HepG2 (cell line): Measurements from ENCODE around the gene RERE. TPM values are rescaled to one million over a fixed set of nuclear protein-coding genes. Genes with fewer than 3 reads are reported as not detected.

Experiments used
- AFF4 ChIP-seq: sonication (generic); formaldehyde crosslinking; IDR thresholded peaks from 2 replicates; pipeline ENCODE4 v1.4.0; 2020; ENCODE audit warnings: missing genetic modification reagents
- AGO1 ChIP-seq: fragments of 200-400 bp; formaldehyde crosslinking; IDR thresholded peaks from 2 replicates; pipeline ENCODE4 v1.6.1; 2017; ENCODE audit warnings: mild to moderate bottlenecking, low read depth, low read length, moderate library complexity; ENCODE audit not compliant: poor library complexity, severe bottlenecking
- CERS6 ChIP-seq: sonication (generic); formaldehyde crosslinking; IDR thresholded peaks from 2 replicates; pipeline ENCODE4 v1.5.0; 2020; ENCODE audit warnings: missing genetic modification reagents
- CTCF ChIP-seq: sonication (generic); formaldehyde crosslinking; IDR thresholded peaks from 2 replicates; pipeline ENCODE4 v1.5.0; 2020; ENCODE audit warnings: mild to moderate bottlenecking, missing genetic modification reagents, moderate library complexity
- HES4 ChIP-seq: sonication (generic); formaldehyde crosslinking; IDR thresholded peaks from 2 replicates; pipeline ENCODE4 v1.9.0; 2021; ENCODE audit warnings: mild to moderate bottlenecking, missing genetic modification reagents, borderline replicate concordance
- HMGA1 ChIP-seq: sonication (generic); formaldehyde crosslinking; conservative IDR thresholded peaks from 2 replicates; pipeline ENCODE4 v1.4.0; 2020; ENCODE audit warnings: missing genetic modification reagents
- NCOA1 ChIP-seq: sonication (generic); formaldehyde crosslinking; IDR thresholded peaks from 2 replicates; pipeline ENCODE4 v1.9.0; 2021; ENCODE audit warnings: missing genetic modification reagents
- NR2F1 ChIP-seq, 2 experiments: fragments of 450-650 bp in 1 of 2; formaldehyde crosslinking in 1 of 2; IDR thresholded peaks; 2 replicates each; pipeline versions ENCODE4 v1.5.0 to v1.6.1; 2016 to 2020; ENCODE audit warnings: mild to moderate bottlenecking in 1 of 2, missing compliant biosample characterization in 1 of 2, missing genetic modification reagents in 1 of 2, moderate library complexity in 1 of 2
- NR2F6 ChIP-seq, 2 experiments: IDR thresholded peaks; 2 replicates each; pipeline ENCODE4 v1.6.1; 2016; ENCODE audit warnings: antibody characterized with exemption in 1 of 2, mild to moderate bottlenecking in 1 of 2
- PHB2 ChIP-seq: fragments of 450-650 bp; IDR thresholded peaks from 2 replicates; pipeline ENCODE4 v1.6.1; 2018; ENCODE audit not compliant: partially characterized antibody
- PRMT3 ChIP-seq: sonication (generic); formaldehyde crosslinking; IDR thresholded peaks from 2 replicates; pipeline ENCODE4 v1.8.1; 2022; ENCODE audit warnings: low read depth, mild to moderate bottlenecking, moderate library complexity, missing genetic modification reagents, borderline replicate concordance
- SMARCE1 ChIP-seq: fragments of 450-650 bp; IDR thresholded peaks from 2 replicates; pipeline ENCODE4 v1.6.1; 2017; ENCODE audit warnings: borderline replicate concordance
- SOX5 ChIP-seq: IDR thresholded peaks from 2 replicates; pipeline ENCODE4 v1.6.1; 2016; ENCODE audit warnings: borderline replicate concordance
- TEAD3 ChIP-seq: optimal IDR thresholded peaks from 2 replicates; pipeline ENCODE3; 2016; ENCODE audit warnings: borderline replicate concordance
- THYN1 ChIP-seq: sonication (generic); formaldehyde crosslinking; IDR thresholded peaks from 2 replicates; pipeline ENCODE4 v1.8.1; 2023; ENCODE audit warnings: low read depth, mild to moderate bottlenecking, moderate library complexity, missing genetic modification reagents, borderline replicate concordance
- ZNF343 ChIP-seq: sonication (generic); formaldehyde crosslinking; IDR thresholded peaks from 2 replicates; pipeline ENCODE4 v1.4.0; 2020; ENCODE audit warnings: mild to moderate bottlenecking, missing genetic modification reagents
- ZNF672 ChIP-seq: sonication (generic); formaldehyde crosslinking; IDR thresholded peaks from 2 replicates; pipeline ENCODE4 v1.8.1; 2022; ENCODE audit warnings: missing genetic modification reagents
- ZNF691 ChIP-seq: sonication (generic); formaldehyde crosslinking; IDR thresholded peaks from 2 replicates; pipeline ENCODE4 v1.4.0; 2020; ENCODE audit warnings: missing genetic modification reagents, low read depth, mild to moderate bottlenecking, borderline replicate concordance
- ZNF800 ChIP-seq: sonication (generic); formaldehyde crosslinking; IDR thresholded peaks from 2 replicates; pipeline ENCODE4 v1.4.0; 2020; ENCODE audit warnings: missing genetic modification reagents
- ZNF850 ChIP-seq: sonication (generic); formaldehyde crosslinking; conservative IDR thresholded peaks from 2 replicates; pipeline ENCODE4 v1.9.0; 2021; ENCODE audit warnings: mild to moderate bottlenecking, missing genetic modification reagents
- polyA plus RNA-seq, 8 experiments: library from polyadenylated mRNA; depleted of rRNA in 3 of 8; stranded (reverse) in 7 of 8; unstranded in 1 of 8; fragments of >200 nt; fragmentation: Illumina TruSeq in 4 of 8; extraction: Trizol in 4 of 8; gene quantifications; 2 replicates each; pipeline versions ENCODE4 v1.2.1 to v1.2.3, GENCODE V29; 2011 to 2016; ENCODE audit warnings: low read depth in 4 of 8, missing spikeins in 1 of 8, mixed read lengths in 1 of 8; ENCODE audit not compliant: insufficient read depth in 1 of 8
- total RNA-seq, 5 experiments: library from RNA; depleted of rRNA; stranded (reverse); fragments of >200 nt; fragmentation: Illumina TruSeq; extraction: Trizol; gene quantifications; 2 replicates each; pipeline ENCODE4 v1.2.3, GENCODE V29; 2016; ENCODE audit warnings: low read depth in 1 of 5

The RERE gene
- total and polyA plus RNA-seq, 2 of the 13 experiments (the other 11 are each of a cell fraction or from before 2014, with no cell fraction given): 18.3 to 21.9 TPM

- TF ChIP-seq AFF4 (CRISPR knock-in tag) (no peak), NR2F1 (CRISPR knock-in tag; IDR thresholded peaks at IDR 0.05) (0 out of 4 replicates have a peak, but pooled peaks have one; percentile 8 to 27), NCOA1 (CRISPR knock-in tag) (no peak), ZNF850 (CRISPR knock-in tag) (no peak), PRMT3 (no peak), NR2F6 (IDR thresholded peaks at IDR 0.05) (no peak), NR2F6 (CRISPR knock-in tag; IDR thresholded peaks at IDR 0.05) (peak; percentile 56; the same call in 1 of the 2 replicates), TEAD3 (CRISPR knock-in tag) (peak; percentile 78), AGO1 (peak; percentile 57), CTCF (peak; percentile 94), ZNF672 (CRISPR knock-in tag) (no peak), THYN1 (CRISPR knock-in tag) (no peak), SOX5 (CRISPR knock-in tag) (peak; percentile 72), PHB2 (no peak), ZNF343 (no peak), ZNF691 (peak; percentile 64; the same call in 1 of the 2 replicates), HES4 (no peak), HMGA1 (CRISPR knock-in tag) (no peak), CERS6 (no peak), SMARCE1 (no peak), ZNF800 (CRISPR knock-in tag) (peak; percentile 67; the same call in 1 of the 2 replicates)
These were observed 31.4 kb upstream of the RERE start (continued) for GRCh38 chr1:8848663-8849386.
